GM21423 (cell line): ENCODE measurements around the gene NOSIP.
A peak's percentile ranks its signal among the peaks of the same experiment; 100 is the strongest.

Experiments
- ATAC-seq: cut with Tn5 transposase; IDR thresholded peaks from one replicate; pipeline ENCODE4 v1.9.1; 2021; ENCODE audit warnings: mild to moderate bottlenecking, moderate library complexity; ENCODE audit not compliant: unreplicated experiment

Gene NOSIP

GRCh38 chr19:49594993-49595818 is 14.8 kb upstream of the NOSIP start:
- no peak for ATAC-seq

- no peak for ATAC-seq
These were observed 14.0 kb upstream of the NOSIP start for GRCh38 chr19:49594157-49594992.

GRCh38 chr19:49593233-49594113 is 13.1 kb upstream of the NOSIP start:
- peak; percentile 39 for ATAC-seq

GRCh38 chr19:49592486-49593232 is 12.3 kb upstream of the NOSIP start:
- ATAC-seq = no peak

GRCh38 chr19:49591731-49592485 is 11.6 kb upstream of the NOSIP start:
- no peak for ATAC-seq

GRCh38 chr19:49590971-49591730 is 10.8 kb upstream of the NOSIP start, which contains the start of gene PRR12:
Gene PRR12 (plus strand): TSS chr19:49591182. CDS start chr19:49591655, 473 bp downstream.
- ATAC-seq = no peak

DNA sequence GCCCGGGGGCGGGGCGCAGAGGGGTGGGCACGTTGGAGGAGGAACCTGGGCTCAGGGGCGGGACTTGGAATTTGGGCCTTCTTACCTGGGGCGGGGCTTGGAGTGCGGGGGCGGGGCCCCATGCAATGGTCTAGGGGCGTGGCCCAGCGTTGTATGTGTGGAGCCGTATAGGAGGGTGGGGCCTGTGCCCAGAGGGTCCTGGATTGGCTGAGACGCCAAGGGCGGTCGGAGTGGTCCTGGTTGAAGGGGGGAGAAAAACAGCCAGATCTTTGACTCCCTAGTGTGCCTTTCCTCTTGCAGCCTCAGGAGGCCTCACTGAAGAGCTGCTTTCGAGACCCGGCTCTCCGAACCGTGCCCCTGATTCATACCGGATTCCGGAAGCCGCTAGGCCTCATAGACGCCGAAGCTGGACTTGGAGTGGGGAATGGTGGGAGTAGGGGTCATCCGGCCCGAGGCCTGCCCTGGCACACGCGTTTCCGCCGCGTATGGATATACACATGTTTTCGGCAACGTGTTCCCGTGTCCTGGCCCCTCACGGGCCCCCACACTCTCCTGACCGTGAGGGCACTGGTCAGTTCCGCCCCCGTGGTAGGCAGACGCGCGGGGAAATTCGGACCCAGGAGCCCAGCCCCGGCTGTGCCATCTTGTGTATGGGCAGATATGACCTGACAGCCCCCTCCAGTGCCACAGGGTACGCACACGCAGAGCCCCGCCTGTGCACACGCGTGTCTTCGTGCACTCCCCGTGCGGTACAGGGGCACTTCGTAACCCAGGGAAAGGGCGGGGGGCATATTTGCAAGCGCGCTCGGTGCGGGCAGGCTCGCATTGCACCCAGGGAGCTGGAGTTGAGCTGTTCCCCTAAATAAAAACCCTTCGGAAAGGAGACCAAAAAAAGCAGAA is 10.0 kb upstream of the NOSIP start:
- ATAC-seq = peak; percentile 59

GRCh38 chr19:49589502-49589905 is 9.1 kb upstream of the NOSIP start:
- ATAC-seq = no peak

DNA sequence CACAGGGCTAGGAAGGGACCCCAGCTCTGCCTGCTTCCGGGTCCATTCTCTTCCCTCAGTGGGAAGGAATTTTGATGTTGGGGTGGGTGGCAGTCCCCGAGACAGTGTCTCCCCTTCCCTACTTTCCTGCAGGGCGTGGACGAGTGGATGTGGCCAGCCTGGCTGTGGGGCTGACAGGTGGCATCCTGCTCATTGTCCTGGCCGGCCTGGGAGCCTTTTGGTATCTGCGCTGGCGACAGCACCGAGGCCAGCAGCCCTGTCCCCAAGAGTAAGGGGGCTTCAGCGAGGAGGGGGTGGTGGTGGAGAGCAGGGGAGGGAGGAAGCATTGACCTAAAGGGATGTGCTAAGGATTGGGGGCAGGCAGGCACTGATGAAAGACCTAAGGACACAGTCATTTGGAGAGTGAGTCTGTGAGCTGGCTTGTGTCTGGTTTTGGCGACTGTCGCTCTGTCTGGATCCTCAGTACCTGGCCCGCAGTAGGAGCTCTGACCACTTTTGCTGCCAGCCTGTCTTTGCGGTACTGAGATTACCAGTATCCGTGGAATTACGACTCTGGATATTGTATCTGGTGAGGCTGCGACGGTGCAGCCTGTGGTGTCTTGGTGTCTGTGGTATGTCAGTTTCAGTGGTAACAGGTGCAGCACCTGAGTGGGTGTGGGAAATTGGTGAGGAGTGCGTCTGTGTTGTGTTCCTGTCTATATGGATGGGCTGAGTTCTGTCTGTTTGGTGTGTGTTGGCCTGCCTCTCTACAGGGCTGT is 8.2 kb upstream of the NOSIP start:
- ATAC-seq = no peak

- no peak for ATAC-seq
These were observed 6.9 kb upstream of the NOSIP start for GRCh38 chr19:49587227-49587626.

- no peak for ATAC-seq
These were observed 4.7 kb upstream of the NOSIP start for GRCh38 chr19:49585023-49585422.

GRCh38 chr19:49583239-49583638 is 2.9 kb upstream of the NOSIP start:
- ATAC-seq = no peak

GRCh38 chr19:49581007-49581508 is 702 bp upstream of the NOSIP start, which contains the start of gene PRRG2:
Gene PRRG2 (plus strand): TSS chr19:49581316. CDS start chr19:49583220, 1,904 bp downstream.
- no peak for ATAC-seq

DNA sequence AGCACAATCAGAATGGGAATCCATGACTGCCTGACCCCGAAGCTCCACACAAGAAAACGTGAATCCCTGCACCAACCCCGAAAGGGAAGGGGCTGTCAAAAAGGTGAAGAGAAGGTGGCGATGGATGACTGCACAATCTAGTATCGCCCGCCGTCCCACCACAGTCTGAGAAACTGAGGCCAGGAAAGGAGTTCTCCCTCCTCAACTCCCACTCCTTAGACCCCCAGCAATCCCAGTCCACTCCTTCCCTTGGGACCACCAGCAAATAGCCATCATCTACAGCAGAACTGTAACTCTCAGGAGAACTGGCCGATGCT is 451 bp downstream of the NOSIP start:
- no peak for ATAC-seq

GRCh38 chr19:49579193-49579592 is 1.2 kb downstream of the NOSIP start:
- no peak for ATAC-seq

GRCh38 chr19:49574206-49574755 is 6.1 kb downstream of the NOSIP start:
- ATAC-seq = no peak

DNA sequence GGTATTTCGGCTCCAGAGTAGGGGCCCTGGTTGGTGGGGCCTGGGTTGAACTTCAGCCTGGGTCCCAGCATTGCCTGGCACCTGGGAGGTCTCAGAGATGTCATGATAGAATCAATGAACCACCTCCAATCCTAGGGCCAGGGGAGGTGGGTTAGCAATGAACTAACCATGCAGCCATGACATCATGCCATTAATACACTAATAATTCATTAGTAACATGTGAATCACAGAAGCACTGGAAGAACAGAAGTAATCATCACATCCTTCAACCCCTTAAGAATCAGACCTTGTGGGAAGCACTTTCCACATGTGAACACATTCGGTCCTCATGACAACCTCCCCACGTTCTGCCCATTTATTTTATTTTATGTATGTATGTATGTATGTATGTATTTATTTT is 6.9 kb downstream of the NOSIP start:
- no peak for ATAC-seq
